HepG2 (cell line): ENCODE data around the gene DHRS13. TPM values are rescaled to one million over a fixed set of nuclear protein-coding genes. Genes with fewer than 3 reads are reported as not detected.

Source experiments
- AKAP8 ChIP-seq: sonication (generic); formaldehyde crosslinking; IDR thresholded peaks from 2 replicates; pipeline ENCODE4 v1.5.1; 2020; ENCODE audit warnings: mild to moderate bottlenecking, missing genetic modification reagents
- BATF2 ChIP-seq: sonication (generic); formaldehyde crosslinking; IDR thresholded peaks from 2 replicates; pipeline ENCODE4 v1.8.0; 2022; ENCODE audit warnings: mild to moderate bottlenecking, missing genetic modification reagents, moderate library complexity
- DMAP1 ChIP-seq: IDR thresholded peaks from 2 replicates; pipeline ENCODE4 v1.6.1; 2016
- DNMT1 ChIP-seq: sonication (generic); formaldehyde crosslinking; IDR thresholded peaks from 2 replicates; pipeline ENCODE4 v1.5.1; 2020; ENCODE audit warnings: mild to moderate bottlenecking, missing genetic modification reagents
- EED ChIP-seq: sonication (generic); formaldehyde crosslinking; IDR thresholded peaks from 2 replicates; pipeline ENCODE4 v1.5.0; 2020; ENCODE audit warnings: mild to moderate bottlenecking, missing genetic modification reagents
- ELK4 ChIP-seq: sonication (generic); formaldehyde crosslinking; IDR thresholded peaks from 2 replicates; pipeline ENCODE4 v1.9.0; 2021; ENCODE audit warnings: missing genetic modification reagents, borderline replicate concordance
- ISX ChIP-seq: sonication (generic); formaldehyde crosslinking; conservative IDR thresholded peaks from 2 replicates; pipeline ENCODE4 v1.5.0; 2020; ENCODE audit warnings: missing genetic modification reagents
- MED13 ChIP-seq: sonication (generic); formaldehyde crosslinking; IDR thresholded peaks from 2 replicates; pipeline ENCODE4 v1.5.0; 2020; ENCODE audit warnings: missing genetic modification reagents
- NR2F2 ChIP-seq: IDR thresholded peaks from 2 replicates; pipeline ENCODE4 v1.6.1; 2012; ENCODE audit warnings: low read depth, inconsistent platforms, borderline replicate concordance
- SMC3 ChIP-seq: IDR thresholded peaks from 2 replicates; pipeline ENCODE4 v1.6.1; 2011; ENCODE audit warnings: low read length, improper control_type of control experiment
- U2AF1 ChIP-seq: fragments of 200-400 bp; formaldehyde crosslinking; optimal IDR thresholded peaks from 2 replicates; pipeline ENCODE3; 2017; ENCODE audit warnings: mild to moderate bottlenecking, low read depth, low read length
- ZNF501 ChIP-seq: sonication (generic); formaldehyde crosslinking; IDR thresholded peaks from 2 replicates; pipeline ENCODE4 v1.5.1; 2020; ENCODE audit warnings: mild to moderate bottlenecking, moderate library complexity, missing genetic modification reagents
- ZNF503 ChIP-seq: sonication (generic); formaldehyde crosslinking; IDR thresholded peaks from 2 replicates; pipeline ENCODE4 v1.4.0; 2020; ENCODE audit warnings: missing genetic modification reagents
- ZNF512 ChIP-seq: sonication (generic); formaldehyde crosslinking; IDR thresholded peaks from 2 replicates; pipeline ENCODE4 v1.4.0; 2020; ENCODE audit warnings: mild to moderate bottlenecking, missing genetic modification reagents
- ZNF552 ChIP-seq: sonication (generic); formaldehyde crosslinking; IDR thresholded peaks from 2 replicates; pipeline ENCODE4 v1.9.0; 2022; ENCODE audit warnings: missing genetic modification reagents, mild to moderate bottlenecking, borderline replicate concordance
- ZNF773 ChIP-seq: sonication (generic); formaldehyde crosslinking; IDR thresholded peaks from 2 replicates; pipeline ENCODE4 v1.4.0; 2020; ENCODE audit warnings: missing genetic modification reagents, borderline replicate concordance
- ZNF777 ChIP-seq: sonication (generic); formaldehyde crosslinking; IDR thresholded peaks from 2 replicates; pipeline ENCODE4 v1.4.0; 2020; ENCODE audit warnings: missing genetic modification reagents
- polyA plus RNA-seq, 8 experiments: library from polyadenylated mRNA; depleted of rRNA in 3 of 8; stranded (reverse) in 7 of 8; unstranded in 1 of 8; fragments of >200 nt; fragmentation: Illumina TruSeq in 4 of 8; extraction: Trizol in 4 of 8; gene quantifications; 2 replicates each; pipeline versions ENCODE4 v1.2.1 to v1.2.3, GENCODE V29; 2011 to 2016; ENCODE audit warnings: low read depth in 4 of 8, missing spikeins in 1 of 8, mixed read lengths in 1 of 8; ENCODE audit not compliant: insufficient read depth in 1 of 8
- total RNA-seq, 5 experiments: library from RNA; depleted of rRNA; stranded (reverse); fragments of >200 nt; fragmentation: Illumina TruSeq; extraction: Trizol; gene quantifications; 2 replicates each; pipeline ENCODE4 v1.2.3, GENCODE V29; 2016; ENCODE audit warnings: low read depth in 1 of 5

DHRS13 gene
- total and polyA plus RNA-seq, 2 of the 13 experiments (the other 11 are each of a cell fraction or from before 2014, with no cell fraction given): 11.8 to 12.6 TPM

GRCh38 chr17:28902819-28903545 lies at the start of gene DHRS13 (continued):
- TF ChIP-seq ELK4 (no peak), MED13 (CRISPR knock-in tag) (no peak), SMC3 (peak; percentile 9; the same call in 1 of the 2 replicates), ZNF777 (CRISPR knock-in tag) (no peak), ZNF552 (CRISPR knock-in tag) (no peak), ZNF512 (CRISPR knock-in tag) (0 out of 2 replicates have a peak, but pooled peaks have one; percentile 42), NR2F2 (no peak), U2AF1 (no peak), DNMT1 (CRISPR knock-in tag) (peak; percentile 96; the same call in 1 of the 2 replicates), DMAP1 (CRISPR knock-in tag) (peak; percentile 83), ISX (CRISPR knock-in tag) (no peak), EED (CRISPR knock-in tag) (no peak), AKAP8 (CRISPR knock-in tag) (peak; percentile 88; the same call in 1 of the 2 replicates), ZNF773 (no peak; the same call in 1 of the 2 replicates), ZNF501 (CRISPR knock-in tag) (no peak; the same call in 1 of the 2 replicates), BATF2 (no peak), ZNF503 (0 out of 2 replicates have a peak, but pooled peaks have one; percentile 31)
